Esophagus (tissue), 2 donors: ENCODE measurements around the gene CHP2. TPM values are rescaled to one million over a fixed set of nuclear protein-coding genes. Genes with fewer than 3 reads are reported as not detected.

Experiments
- H3K27ac ChIP-seq, 2 donors: one replicate each; pipeline ENCODE4 v1.5.1; 2013; ENCODE audit warnings: low read depth in 2 of 2, mild to moderate bottlenecking in 2 of 2, inconsistent platforms in 1 of 2, low read length in 1 of 2, moderate library complexity in 1 of 2
- H3K27me3 ChIP-seq, 2 donors: one replicate each; pipeline ENCODE4 v1.6.1; 2013; ENCODE audit warnings: low read length in 2 of 2, control low read depth in 1 of 2, mild to moderate bottlenecking in 1 of 2; ENCODE audit not compliant: insufficient read depth in 2 of 2, control insufficient read depth in 1 of 2
- H3K36me3 ChIP-seq, 2 donors: one replicate each; pipeline ENCODE4 v1.6.1; 2013; ENCODE audit warnings: low read length in 1 of 2; ENCODE audit not compliant: control insufficient read depth in 2 of 2, insufficient read depth in 2 of 2
- H3K4me1 ChIP-seq, 2 donors: one replicate each; pipeline ENCODE4 v1.6.1; 2013; ENCODE audit warnings: low read length in 1 of 2; ENCODE audit not compliant: control insufficient read depth in 2 of 2, insufficient read depth in 2 of 2
- H3K4me3 ChIP-seq, 2 donors: one replicate each; pipeline ENCODE4 v1.5.1; 2013; ENCODE audit warnings: low read length in 2 of 2, mild to moderate bottlenecking in 2 of 2, low read depth in 1 of 2, moderate library complexity in 1 of 2
- H3K9me3 ChIP-seq, 2 donors: one replicate each; pipeline ENCODE4 v1.6.1; 2013; ENCODE audit warnings: mild to moderate bottlenecking in 2 of 2, low read depth in 1 of 2, low read length in 1 of 2, moderate library complexity in 1 of 2; ENCODE audit not compliant: control insufficient read depth in 2 of 2, insufficient read depth in 1 of 2
- whole genome bisulfite sequencing, 2 donors: extraction: QIAGEN DNeasy Blood & Tissue Kit; methylation state at CpG; one replicate each; pipeline ENCODE4 v1.1.7; 2013; 5-methylcytosine and 5-hydroxymethylcytosine counted together
- polyA plus RNA-seq, 2 donors: library from polyadenylated mRNA; stranded (reverse); fragments of 200-250 nt; gene quantifications; one replicate each; pipeline ENCODE4 v1.2.3, GENCODE V29; 2013
- donor health status: healthy with polysubstance abuse.
- donor health status: Bipolar disorder and iron deficiency.

The CHP2 gene
- under 1 TPM; 0.11 to 0.16 TPM for polyA plus RNA-seq

GRCh38 chr16:23754594-23755483 lies at the start of gene CHP2:
TSS of gene CHP2 (plus strand) at chr16:23755026. CDS start at chr16:23755050, 24 bp downstream.
- Histone ChIP-seq H3K36me3 (no peaks in the 10 kb centered on the region), H3K27ac (no peak within 1 kb of the TSS), H3K4me3 (peak within 1 kb of the TSS; percentile 10 to 35), H3K4me1 (peaks cover 5 to 8% of the 10 kb centered on the region in 2 donors), H3K9me3 (peaks cover 0 to 5% of the 10 kb centered on the region in 2 donors), H3K27me3 (peaks cover 6% of the 10 kb centered on the region in 2 donors)
- 4 to 5% methylated on average over 71 to 80 of the region's 80 CpGs for WGBS, 2 donors

- H3K4me3 ChIP-seq = no peak overlapping the region
- no peaks in the 10 kb centered on the region for H3K36me3 ChIP-seq
- no peak overlapping the region for H3K27ac ChIP-seq
- H3K27me3 ChIP-seq = no peaks in the 10 kb centered on the region
- H3K4me1 ChIP-seq = no peaks in the 10 kb centered on the region
- peaks cover 6 to 17% of the 10 kb centered on the region in 2 donors for H3K9me3 ChIP-seq
- WGBS, 2 donors = 84 to 88% methylated on average over 2 of the region's 2 CpGs
Measured at GRCh38 chr16:23705517-23705902, 49.3 kb upstream of the CHP2 start.

- Histone ChIP-seq H3K9me3 (peaks cover 6 to 17% of the 10 kb centered on the region in 2 donors), H3K27ac (no peak overlapping the region), H3K4me3 (no peak overlapping the region), H3K27me3 (no peaks in the 10 kb centered on the region), H3K36me3 (no peaks in the 10 kb centered on the region), H3K4me1 (no peaks in the 10 kb centered on the region)
- 77 to 79% methylated on average over 4 of the region's 4 CpGs for WGBS, 2 donors
Measured at GRCh38 chr16:23706439-23706838, 48.4 kb upstream of the CHP2 start.

GRCh38 chr16:23709536-23709935 lies 45.3 kb upstream of the CHP2 start:
- Histone ChIP-seq H3K9me3 (peaks cover 6 to 17% of the 10 kb centered on the region in 2 donors), H3K4me3 (no peak overlapping the region), H3K27ac (no peak overlapping the region), H3K36me3 (no peaks in the 10 kb centered on the region), H3K4me1 (peaks cover 0 to 5% of the 10 kb centered on the region in 2 donors), H3K27me3 (no peaks in the 10 kb centered on the region)

- H3K27ac ChIP-seq = no peak overlapping the region
- 79 to 86% methylated on average over 2 of the region's 2 CpGs for WGBS, 2 donors
- peaks cover 0 to 5% of the 10 kb centered on the region in 2 donors for H3K4me1 ChIP-seq
- peaks cover 6 to 13% of the 10 kb centered on the region in 2 donors for H3K9me3 ChIP-seq
- no peaks in the 10 kb centered on the region for H3K27me3 ChIP-seq
- H3K4me3 ChIP-seq = no peak overlapping the region
- no peaks in the 10 kb centered on the region for H3K36me3 ChIP-seq
Measured at GRCh38 chr16:23710008-23710407, 44.8 kb upstream of the CHP2 start.

GRCh38 chr16:23710504-23710903 lies 44.3 kb upstream of the CHP2 start:
- H3K9me3 ChIP-seq = peaks cover 6 to 10% of the 10 kb centered on the region in 2 donors
- 87 to 95% methylated on average over 3 of the region's 3 CpGs for WGBS, 2 donors
- no peak overlapping the region for H3K27ac ChIP-seq
- H3K4me3 ChIP-seq = no peak overlapping the region
- H3K36me3 ChIP-seq = no peaks in the 10 kb centered on the region
- no peaks in the 10 kb centered on the region for H3K27me3 ChIP-seq
- peaks cover 0 to 5% of the 10 kb centered on the region in 2 donors for H3K4me1 ChIP-seq

GRCh38 chr16:23711785-23712184 lies 43.0 kb upstream of the CHP2 start:
- no peaks in the 10 kb centered on the region for H3K27me3 ChIP-seq
- no peak overlapping the region for H3K4me3 ChIP-seq
- H3K36me3 ChIP-seq = no peaks in the 10 kb centered on the region
- H3K9me3 ChIP-seq = peaks cover 6 to 10% of the 10 kb centered on the region in 2 donors
- peaks cover 0 to 5% of the 10 kb centered on the region in 2 donors for H3K4me1 ChIP-seq
- no peak overlapping the region for H3K27ac ChIP-seq
- WGBS, 2 donors = 49 to 58% methylated on average over 4 of the region's 4 CpGs

- H3K36me3 ChIP-seq = no peaks in the 10 kb centered on the region
- 3 to 6% methylated on average over 25 to 37 of the region's 37 CpGs for WGBS, 2 donors
- no peak within 1 kb of the TSS for H3K27ac ChIP-seq
Measured at GRCh38 chr16:23712976-23713375, 41.9 kb upstream of the CHP2 start, which contains the start of gene ERN2. TSS of gene ERN2 (minus strand) at chr16:23713222. CDS start at chr16:23713187, 35 bp downstream.

GRCh38 chr16:23716484-23716883 lies 38.3 kb upstream of the CHP2 start:
- H3K27me3 ChIP-seq = no peaks in the 10 kb centered on the region
- WGBS, 2 donors = 81 to 84% methylated on average over 5 of the region's 5 CpGs
- H3K27ac ChIP-seq = no peak overlapping the region
- H3K9me3 ChIP-seq = no peaks in the 10 kb centered on the region
- H3K4me3 ChIP-seq = no peak overlapping the region
- H3K4me1 ChIP-seq = peaks cover 0 to 5% of the 10 kb centered on the region in 2 donors
- H3K36me3 ChIP-seq = no peaks in the 10 kb centered on the region

More at GRCh38 chr16:23712976-23713375, 41.9 kb upstream of the CHP2 start, which contains the start of gene ERN2:
- H3K9me3 ChIP-seq = peaks cover 6 to 10% of the 10 kb centered on the region in 2 donors
- H3K4me3 ChIP-seq = no peak within 1 kb of the TSS
- peaks cover 0 to 5% of the 10 kb centered on the region in 2 donors for H3K4me1 ChIP-seq
- H3K27me3 ChIP-seq = no peaks in the 10 kb centered on the region
